NB4 (cell line): ENCODE data around the gene RRH.

Source experiments
- DNase-seq: peaks from one replicate; pipeline ENCODE4 v3.0.0; 2010; ENCODE audit warnings: low read depth
- H3K4me3 ChIP-seq: one replicate; pipeline ENCODE4 v1.5.1; 2011; ENCODE audit warnings: mild to moderate bottlenecking, low read depth, low read length, moderate library complexity
- CTCF ChIP-seq: IDR thresholded peaks from one replicate; pipeline ENCODE4 v1.5.1; 2012; ENCODE audit warnings: low read depth, low read length
- MAX ChIP-seq: IDR thresholded peaks from 2 replicates; pipeline ENCODE4 v1.6.1; 2011; ENCODE audit warnings: low read depth, low read length
- MYC ChIP-seq: IDR thresholded peaks from 2 replicates; pipeline ENCODE4 v1.6.1; 2011; ENCODE audit warnings: low read depth, low read length
- POLR2A ChIP-seq: IDR thresholded peaks from 2 replicates; pipeline ENCODE4 v1.6.1; 2011; ENCODE audit warnings: mild to moderate bottlenecking; ENCODE audit not compliant: insufficient read length; ENCODE audit errors: extremely low read depth

RRH gene

GRCh38 chr4:109801895-109802319 lies 25.9 kb upstream of the RRH start, which contains the start of gene CFI:
TSS of gene CFI (minus strand) at chr4:109801999. CDS start at chr4:109801971, 28 bp downstream.
- no peak for DNase-seq
- no peak within 1 kb of the TSS for H3K4me3 ChIP-seq
- TF ChIP-seq MAX (no peak), CTCF (no peak), MYC (no peak), POLR2A (no peak)

DNA sequence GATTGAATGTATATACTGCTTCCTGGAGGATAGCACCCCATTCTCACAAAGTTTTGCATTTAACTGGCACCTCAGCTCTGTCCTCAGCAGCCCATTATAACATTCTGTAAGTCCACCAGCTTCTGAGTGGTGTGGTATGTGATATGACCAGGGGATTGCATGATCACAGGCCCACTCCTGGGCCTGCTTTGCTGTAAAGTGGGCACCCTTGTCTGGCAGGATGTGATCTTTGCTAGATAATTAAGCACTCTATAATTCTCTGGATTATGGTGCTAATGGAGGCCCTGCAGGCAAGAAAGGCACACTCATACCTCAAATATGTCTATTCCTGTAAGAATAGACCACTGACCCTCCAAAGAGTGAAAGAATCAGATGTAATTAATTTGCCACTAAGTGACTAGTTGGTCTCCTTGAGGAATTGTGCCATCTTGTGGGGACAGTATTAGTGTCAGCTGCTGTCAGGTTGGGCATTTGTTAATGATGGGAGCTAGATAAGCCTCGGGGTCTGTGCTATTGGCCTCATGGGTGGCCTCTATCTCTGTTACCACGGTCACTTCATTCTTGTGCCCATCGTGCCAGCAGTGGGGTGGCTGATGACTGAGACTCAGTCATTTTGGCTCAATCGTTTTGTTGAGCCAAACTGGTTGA lies 23.7 kb upstream of the RRH start:
- peak; percentile 61 for DNase-seq
- peak; percentile 31 for TF ChIP-seq CTCF
- no peak for TF ChIP-seq MYC
- TF ChIP-seq MAX = no peak
- TF ChIP-seq POLR2A = no peak
- no peak overlapping the region for H3K4me3 ChIP-seq

GRCh38 chr4:109809655-109810054 lies 18.1 kb upstream of the RRH start:
- no peak overlapping the region for H3K4me3 ChIP-seq
- no peak for TF ChIP-seq MAX
- TF ChIP-seq MYC = no peak
- TF ChIP-seq POLR2A = no peak
- TF ChIP-seq CTCF = no peak
- DNase-seq = no peak

GRCh38 chr4:109810552-109811387 lies 17.0 kb upstream of the RRH start:
- H3K4me3 ChIP-seq = no peak overlapping the region
- no peak for DNase-seq
- no peak for TF ChIP-seq MYC
- TF ChIP-seq MAX = no peak
- TF ChIP-seq POLR2A = no peak
- TF ChIP-seq CTCF = no peak

DNA sequence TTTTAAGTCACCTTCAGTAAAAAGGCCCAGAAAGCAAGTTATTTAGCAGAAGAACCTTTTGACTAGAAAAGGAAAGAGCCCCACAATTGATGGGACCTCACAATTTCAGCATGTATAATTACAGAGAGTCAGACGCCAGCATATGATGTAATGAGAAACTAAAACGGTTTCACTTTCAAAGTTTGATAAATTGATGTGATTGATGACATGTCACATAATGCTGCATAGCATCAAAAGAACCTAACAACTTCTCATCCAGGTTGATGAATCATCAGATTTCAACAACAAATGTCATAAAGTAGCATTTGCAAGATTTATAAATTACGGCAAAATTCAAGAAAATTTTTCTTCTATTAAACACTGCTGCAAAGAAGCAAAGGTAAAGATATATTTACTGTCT lies 16.1 kb upstream of the RRH start:
- no peak for DNase-seq
- H3K4me3 ChIP-seq = no peak overlapping the region
- TF ChIP-seq MYC (no peak), POLR2A (no peak), MAX (no peak), CTCF (no peak)
